T47D (cell line): ENCODE measurements around the gene SLC22A6.
"Not testable (repeated sequence)": the region's sequence is repeated elsewhere in the genome, so short reads cannot be mapped to it uniquely, and the experiment has no call there.

Experiments used
- DNase-seq, 2 experiments: peaks; one replicate each; pipeline versions ENCODE4 v3.0.0 to v3.0.0-alpha.2; 2011 to 2012; ENCODE audit warnings: low read depth in 1 of 2, low spot score in 1 of 2
- JUND ChIP-seq: IDR thresholded peaks from 2 replicates; pipeline ENCODE4 v1.6.1; 2012; ENCODE audit warnings: low read depth
- in situ Hi-C: cut with HindIII; loops from 2 replicates; pipeline ENCODE4 v1.10.0; 2016; ENCODE audit warnings: low sequenced_read_pairs, low pct_unique_long_range_greater_than_20kb

The SLC22A6 gene

DNA sequence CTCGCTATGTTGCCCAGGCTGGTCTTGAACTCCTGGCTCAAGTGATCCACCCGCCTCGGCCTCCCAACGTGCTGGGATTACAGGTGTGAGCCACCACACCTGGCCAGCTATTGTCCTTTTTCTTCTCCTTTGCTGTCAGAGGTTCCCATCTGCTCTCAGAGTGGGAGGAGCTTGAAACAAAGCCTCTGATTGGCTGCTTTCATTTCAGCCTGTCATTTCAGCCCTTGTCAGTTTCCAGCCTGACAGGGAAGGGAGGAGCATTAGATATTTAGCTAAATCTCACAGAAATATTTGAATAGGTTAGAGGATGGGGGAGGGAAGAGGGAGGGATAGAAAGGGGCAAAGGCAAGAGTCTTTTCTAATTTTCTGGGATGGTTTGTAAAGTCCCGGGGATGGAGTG is 8.7 kb downstream of the SLC22A6 start:
- DNase-seq = peak in 1 of 2 experiments; percentile 57
- in situ Hi-C loops = no loop called here
- no peak for TF ChIP-seq JUND

DNA sequence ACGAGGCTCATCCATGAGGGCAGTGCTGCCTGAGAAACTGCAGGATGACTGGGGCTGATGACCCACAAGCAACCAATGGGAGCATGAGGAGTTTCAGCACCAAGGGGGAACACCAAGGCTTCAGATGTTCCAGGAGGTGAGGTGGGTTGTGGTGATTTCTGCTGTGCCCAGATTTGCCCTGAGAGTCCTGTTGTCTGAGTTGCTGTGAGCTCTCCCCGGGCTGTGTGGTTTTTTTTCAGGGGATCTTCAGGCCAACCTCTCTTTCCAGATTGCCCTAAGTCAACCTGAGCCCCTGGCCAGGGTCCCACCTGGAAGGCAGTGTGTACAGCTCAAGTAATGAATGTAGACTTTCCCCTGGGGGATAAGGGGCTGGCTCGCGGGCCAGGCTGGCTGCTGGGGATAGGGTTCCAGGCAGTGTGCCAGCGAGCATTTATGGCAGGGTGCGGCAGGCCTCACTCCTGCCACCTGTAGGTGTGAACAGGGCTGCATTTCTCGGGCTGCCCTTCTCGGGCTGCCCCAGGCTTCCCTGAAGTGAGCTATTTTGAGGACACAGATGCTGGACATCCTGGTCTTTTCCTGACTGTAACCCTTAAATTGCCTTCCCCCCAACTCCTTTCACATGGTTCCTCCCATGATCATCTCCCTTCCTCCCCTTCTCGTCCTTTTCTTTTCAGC is 9.8 kb downstream of the SLC22A6 start:
- peak in 1 of 2 experiments; percentile 46 for DNase-seq
- in situ Hi-C loops = no loop called here
- TF ChIP-seq JUND = no peak

DNA sequence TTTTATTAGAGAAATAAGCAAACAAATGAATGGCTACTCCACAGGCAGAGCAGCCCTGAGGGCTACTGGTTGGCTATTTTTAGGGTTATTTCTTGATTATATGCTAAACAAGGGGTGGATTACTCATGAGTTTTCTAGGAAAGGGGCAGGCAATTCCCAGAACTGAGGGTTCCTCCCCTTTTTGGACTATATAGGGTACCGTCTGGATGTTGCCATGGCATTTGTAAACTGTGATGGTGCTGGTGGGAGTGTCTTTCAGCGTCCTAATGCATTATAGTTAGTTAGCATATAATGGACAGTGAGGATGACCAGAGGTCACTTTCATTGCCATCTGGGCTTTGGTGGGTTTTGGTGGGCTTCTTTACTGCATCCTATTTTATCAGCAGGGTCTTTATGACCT is 19.2 kb downstream of the SLC22A6 start:
- TF ChIP-seq JUND = no peak
- no peak for DNase-seq
- in situ Hi-C loops = no loop called here

DNA sequence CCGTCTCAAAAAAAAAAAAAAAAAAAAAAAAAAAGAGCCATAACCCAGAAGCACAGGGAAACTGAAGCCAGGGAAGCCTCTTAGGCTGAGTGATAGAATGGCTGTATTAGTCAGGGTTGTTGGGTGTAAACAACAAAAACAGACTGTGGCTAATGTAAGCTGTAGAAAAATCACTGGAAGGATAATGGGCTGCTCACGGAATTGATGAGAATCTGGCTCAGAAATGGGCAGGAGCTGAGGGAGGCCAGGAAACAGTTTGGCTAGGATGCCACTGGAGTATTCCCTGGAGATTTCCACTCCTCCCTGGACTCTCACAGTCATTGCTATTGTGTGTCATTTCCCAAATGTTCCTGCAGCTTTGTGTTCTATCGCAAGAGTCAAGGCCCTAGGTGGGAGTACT is 22.4 kb downstream of the SLC22A6 start:
- no peak for DNase-seq
- no peak for TF ChIP-seq JUND
- in situ Hi-C loops = no loop called here

DNA sequence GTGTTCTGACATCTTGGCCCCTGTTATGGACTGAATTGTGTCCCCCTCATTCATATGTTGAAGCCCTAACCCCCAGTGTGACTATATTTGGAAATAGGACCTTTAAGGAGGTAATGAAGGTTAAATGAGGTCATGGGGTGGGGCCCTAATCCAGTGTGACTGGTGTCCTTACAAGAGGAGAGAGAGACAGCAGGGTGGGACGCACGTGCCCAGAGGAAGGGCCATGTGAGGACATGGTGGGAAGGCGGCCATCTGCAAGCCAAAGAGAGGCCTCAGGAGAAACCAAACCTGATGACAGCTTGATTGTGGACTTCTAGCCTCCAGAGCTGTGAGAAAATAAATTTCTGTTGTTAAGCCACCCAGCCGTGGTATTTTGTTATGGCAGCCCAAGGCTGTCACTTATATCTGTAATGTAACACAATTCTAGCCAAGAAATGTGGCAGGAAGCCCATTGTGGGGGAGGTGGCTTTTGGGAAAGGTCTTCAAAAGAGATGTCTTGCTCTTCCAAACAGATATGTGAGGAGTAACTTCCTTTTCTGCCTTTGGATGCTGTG is 23.7 kb downstream of the SLC22A6 start:
- in situ Hi-C loops = no loop called here
- TF ChIP-seq JUND = no peak
- DNase-seq = no peak

DNA sequence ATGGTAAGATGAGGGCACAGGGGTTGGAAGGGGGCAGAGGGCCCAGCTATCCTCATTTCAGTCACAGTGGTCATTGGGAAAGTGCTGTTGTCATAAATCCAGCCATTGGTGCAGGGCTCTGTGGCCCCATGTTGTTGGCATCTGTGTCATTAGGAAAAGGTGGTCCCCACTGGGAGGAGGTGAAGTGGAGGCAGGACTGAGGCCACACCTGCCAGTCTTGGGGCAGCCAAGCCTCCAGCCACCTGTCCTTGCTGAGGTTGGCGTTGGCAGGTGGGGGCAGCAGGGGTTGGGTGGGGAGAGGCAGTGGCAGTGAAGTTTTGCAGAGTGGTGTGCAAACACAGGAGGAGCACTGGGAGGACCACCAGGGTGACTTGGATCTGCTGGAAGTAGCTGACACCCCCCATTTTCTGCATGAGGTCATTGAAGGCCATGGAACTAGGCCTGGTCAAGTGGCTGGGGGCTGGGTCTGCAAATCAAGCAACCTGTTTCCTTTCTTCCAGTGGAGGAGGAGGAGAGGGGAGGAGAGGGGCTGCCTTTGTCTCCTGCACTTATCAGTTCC is 25.3 kb downstream of the SLC22A6 start:
- in situ Hi-C loops = no loop called here
- no peak for TF ChIP-seq JUND
- no peak for DNase-seq

DNA sequence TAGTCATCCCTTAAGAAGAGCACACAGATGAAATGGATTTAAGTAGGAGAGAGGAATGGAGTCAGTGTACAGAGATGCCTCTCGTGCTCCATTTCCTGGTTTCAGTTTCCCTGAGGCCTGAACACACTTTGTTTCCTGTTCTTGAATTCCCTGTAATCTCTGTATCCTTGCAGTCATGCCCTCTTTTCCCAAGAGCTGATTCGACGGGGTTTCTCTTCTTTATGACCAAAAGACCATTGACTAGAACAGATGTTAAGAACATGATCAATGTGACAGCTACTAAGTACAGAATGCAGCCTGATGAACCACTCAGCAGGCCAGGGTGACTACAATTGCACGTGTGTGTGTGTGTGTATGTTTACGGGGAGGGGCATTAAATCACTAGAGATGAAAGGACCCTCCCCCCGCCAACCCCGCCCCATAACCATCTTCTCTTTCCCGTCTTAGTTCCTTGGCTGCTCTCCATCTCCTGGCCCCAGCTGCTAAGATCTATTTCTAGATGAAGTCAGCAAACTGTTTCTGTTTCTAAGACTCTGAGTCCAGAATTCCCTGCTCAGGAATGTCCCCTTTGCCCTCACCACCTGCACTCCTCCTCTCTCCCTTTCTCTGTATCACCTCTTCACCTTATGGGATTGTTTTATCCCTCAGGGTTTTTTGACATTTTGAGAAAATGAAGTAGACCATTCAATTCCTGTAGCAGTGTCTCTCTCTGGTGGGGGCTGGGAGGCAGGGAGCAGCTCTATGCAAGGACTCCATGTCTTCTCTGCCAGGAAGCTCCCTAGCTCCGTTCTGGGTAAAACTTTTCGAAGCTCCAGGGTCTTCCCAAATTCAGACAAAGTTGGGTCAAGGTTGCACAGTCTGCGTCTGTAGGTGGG is 26.0 kb downstream of the SLC22A6 start:
- TF ChIP-seq JUND = no peak
- peak in 1 of 2 experiments; percentile 31 for DNase-seq
- in situ Hi-C loops = no loop called here

DNA sequence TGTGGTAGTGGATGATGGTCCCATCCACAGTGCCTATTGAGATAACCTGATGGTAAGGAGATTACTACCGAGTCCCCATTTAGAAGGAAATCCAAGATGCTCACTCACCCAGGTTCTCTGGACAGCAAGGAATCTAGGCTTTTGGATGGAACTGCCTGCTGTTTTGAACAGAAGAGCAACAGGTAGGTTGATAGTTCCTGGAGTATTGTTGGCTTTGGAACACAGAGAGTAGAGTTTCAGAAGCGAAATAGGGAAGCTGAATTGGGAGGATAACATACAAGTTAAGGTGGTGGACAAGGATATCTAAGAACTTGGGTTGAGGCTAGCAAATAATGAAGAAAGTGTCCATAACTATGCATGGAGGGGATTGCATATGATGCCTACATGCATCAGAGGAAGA is 27.6 kb downstream of the SLC22A6 start:
- DNase-seq = no peak
- in situ Hi-C loops = no loop called here
- TF ChIP-seq JUND = no peak

DNA sequence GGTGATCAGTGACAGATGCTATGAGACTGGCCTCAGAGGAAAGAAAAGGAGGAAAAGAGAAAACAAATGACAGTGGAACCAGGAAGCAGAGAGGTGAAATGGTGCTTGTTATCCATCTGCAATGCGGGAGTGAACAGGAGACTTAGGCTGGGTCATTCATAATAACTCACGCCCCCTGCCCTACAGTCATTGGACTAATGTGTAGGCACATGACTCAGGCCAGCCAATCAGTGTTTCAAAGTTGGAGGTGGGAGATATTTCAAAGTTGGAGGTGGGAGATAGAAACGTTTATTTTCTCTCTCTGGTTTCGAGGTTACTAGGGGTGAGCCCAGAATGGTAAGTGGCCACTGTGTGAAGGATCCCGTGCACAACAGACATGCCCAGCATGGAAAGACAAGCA is 30.3 kb downstream of the SLC22A6 start:
- no peak for DNase-seq
- TF ChIP-seq JUND = no peak
- in situ Hi-C loops = no loop called here

DNA sequence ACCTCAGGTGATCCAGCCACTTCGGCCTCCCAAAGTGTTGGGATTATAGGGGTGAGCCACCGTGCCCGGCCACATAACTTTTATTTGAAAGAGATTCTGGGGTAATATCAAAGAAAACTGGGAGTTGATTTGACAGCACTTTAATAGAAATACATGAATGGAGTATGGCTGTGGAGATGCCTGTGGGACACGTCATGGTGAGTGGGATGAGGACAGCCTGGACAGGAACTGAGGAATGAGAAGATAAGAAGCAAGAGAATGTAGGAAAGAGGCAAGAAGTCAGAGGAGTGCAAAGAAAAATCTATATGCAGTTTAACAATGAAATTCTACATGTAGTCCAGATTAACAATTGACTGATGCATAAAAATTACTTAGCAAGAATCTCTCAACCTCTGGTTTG is 31.0 kb downstream of the SLC22A6 start:
- TF ChIP-seq JUND = no peak
- in situ Hi-C loops = no loop called here
- no peak for DNase-seq

DNA sequence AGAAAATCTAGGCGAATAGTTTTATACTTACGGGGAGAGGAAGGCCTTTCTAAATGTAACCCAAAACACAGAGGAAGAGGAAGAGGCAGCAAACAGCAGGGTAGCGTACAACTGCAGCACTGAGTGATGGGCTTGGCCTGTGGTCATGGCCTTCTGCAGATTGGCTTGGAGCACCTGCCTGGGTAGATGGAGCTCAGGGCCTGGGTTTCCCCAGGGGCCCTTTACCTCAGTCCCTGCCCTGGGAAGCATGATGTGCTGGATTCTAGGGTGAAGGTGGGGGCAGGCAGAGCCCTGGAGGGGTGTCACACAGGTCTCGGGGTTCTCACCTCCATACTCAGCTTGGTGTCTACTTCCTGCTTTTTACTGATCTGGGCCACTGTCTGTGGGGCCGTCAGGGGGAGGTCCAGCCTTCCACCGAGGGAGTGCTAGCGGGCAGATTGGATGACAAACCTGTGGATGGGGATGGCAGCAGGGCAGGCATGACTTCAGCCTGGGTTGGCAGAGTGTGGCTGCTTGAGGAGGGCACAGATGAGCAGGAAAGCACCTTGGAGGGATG is 35.9 kb downstream of the SLC22A6 start:
- in situ Hi-C loops = no loop called here
- DNase-seq = no peak
- no peak for TF ChIP-seq JUND

DNA sequence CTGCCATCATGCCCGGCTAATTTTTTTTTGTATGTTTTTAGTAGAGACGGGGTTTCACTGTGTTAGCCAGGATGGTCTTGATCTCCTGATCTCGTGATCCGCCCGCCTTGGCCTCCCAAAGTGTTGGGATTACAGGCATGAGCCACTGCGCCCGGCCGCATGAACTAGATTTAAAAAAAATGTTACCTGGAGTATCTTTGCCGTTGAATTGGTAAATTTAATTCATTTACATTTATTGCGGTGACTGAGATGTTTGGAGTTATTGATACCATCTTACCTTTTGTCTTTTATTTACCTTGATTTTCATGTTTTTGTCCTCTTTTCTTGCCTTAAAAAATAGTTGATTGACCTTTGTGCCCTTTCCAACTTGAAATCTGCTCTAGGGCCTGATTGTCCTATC is 39.2 kb downstream of the SLC22A6 start:
- in situ Hi-C loops = not testable (repeated sequence)

DNA sequence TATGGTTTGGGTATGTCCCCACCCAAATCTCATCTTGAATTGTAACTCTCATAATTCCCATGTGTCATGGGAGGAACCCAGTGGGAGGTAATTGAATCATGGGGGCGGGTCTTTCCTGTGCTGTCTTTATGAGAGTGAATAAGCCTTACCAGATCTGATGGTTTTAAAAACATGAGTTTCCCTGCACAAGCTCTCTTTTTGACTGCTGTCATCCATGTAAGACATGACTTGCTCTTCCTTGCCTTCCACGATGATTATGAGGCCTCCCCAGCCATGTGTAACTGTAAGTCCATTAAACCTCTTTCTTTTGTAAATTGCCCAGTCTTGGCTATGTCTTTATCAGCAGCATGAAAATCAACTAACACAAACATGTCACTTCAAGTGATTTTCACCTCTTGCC is 47.2 kb downstream of the SLC22A6 start:
- in situ Hi-C loops, DNase-seq: not testable (repeated sequence)

More for the DNA sequence above, 39.2 kb downstream of the SLC22A6 start:
- not testable (repeated sequence) for DNase-seq
